SU-DHL-6 (cell line): ENCODE measurements around the gene ASAP2.

Experiments used
- EZH2phosphoT487 ChIP-seq: fragments of 200-600 bp; sonication (generic), shearing (Covaris generic); conservative IDR thresholded peaks from 2 replicates; pipeline ENCODE4 v1.6.1; 2018; ENCODE audit warnings: mild to moderate bottlenecking, antibody characterized with exemption, low read length, moderate library complexity, mixed read lengths
- TF ChIP-seq, protein P1 (sequence below): fragments of 200-600 bp; sonication (generic); IDR thresholded peaks from one replicate; pipeline ENCODE4 v1.5.1; 2017; ENCODE audit warnings: antibody characterized with exemption, mild to moderate bottlenecking, low read length, moderate library complexity; ENCODE audit not compliant: insufficient read depth, poor library complexity, severe bottlenecking

DNA sequence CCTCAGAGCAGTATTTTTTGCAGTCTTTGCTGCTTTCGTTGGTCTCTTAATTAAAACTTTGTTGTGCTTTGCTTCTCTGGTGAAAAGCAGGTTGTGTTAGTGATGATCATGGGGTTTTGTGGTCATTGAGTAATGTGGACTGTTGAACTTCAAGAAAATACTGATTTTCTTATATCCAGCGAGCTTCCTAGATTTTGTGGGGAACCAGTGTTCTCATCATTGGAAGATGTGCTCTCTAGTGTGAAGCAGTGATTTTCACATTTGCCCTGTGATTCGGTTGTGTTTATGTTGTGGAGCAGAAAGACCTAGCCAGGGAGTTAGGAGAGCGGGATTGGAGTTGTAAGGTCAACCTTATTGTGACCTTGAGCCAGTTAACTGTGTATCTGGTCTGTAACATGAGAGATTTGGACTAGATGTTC is 12.4 kb downstream of the ASAP2 start:
- TF ChIP-seq, protein P1, sequence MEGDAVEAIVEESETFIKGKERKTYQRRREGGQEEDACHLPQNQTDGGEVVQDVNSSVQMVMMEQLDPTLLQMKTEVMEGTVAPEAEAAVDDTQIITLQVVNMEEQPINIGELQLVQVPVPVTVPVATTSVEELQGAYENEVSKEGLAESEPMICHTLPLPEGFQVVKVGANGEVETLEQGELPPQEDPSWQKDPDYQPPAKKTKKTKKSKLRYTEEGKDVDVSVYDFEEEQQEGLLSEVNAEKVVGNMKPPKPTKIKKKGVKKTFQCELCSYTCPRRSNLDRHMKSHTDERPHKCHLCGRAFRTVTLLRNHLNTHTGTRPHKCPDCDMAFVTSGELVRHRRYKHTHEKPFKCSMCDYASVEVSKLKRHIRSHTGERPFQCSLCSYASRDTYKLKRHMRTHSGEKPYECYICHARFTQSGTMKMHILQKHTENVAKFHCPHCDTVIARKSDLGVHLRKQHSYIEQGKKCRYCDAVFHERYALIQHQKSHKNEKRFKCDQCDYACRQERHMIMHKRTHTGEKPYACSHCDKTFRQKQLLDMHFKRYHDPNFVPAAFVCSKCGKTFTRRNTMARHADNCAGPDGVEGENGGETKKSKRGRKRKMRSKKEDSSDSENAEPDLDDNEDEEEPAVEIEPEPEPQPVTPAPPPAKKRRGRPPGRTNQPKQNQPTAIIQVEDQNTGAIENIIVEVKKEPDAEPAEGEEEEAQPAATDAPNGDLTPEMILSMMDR: no peak
- no peak for TF ChIP-seq EZH2phosphoT487
